AG04450 (cell line): Measurements from ENCODE around the gene FHIT. TPM values are rescaled to one million over a fixed set of nuclear protein-coding genes. Genes with fewer than 3 reads are reported as not detected.

ENCODE experiments used
- CTCF ChIA-PET: fragments of 300-600, 350-600 bp; formaldehyde crosslinking; extraction: SDS; loops from one replicate; lab custom pipeline; 2022; ENCODE audit warnings: antibody characterized with exemption, inconsistent platforms; lab: Charles Lee
- POLR2A ChIA-PET: fragments of 350-600 bp; formaldehyde crosslinking; extraction: SDS; loops from one replicate; lab custom pipeline; 2021; ENCODE audit warnings: antibody characterized with exemption, inconsistent platforms; lab: Yijun Ruan, JAX
- DNase-seq: peaks from one replicate; pipeline ENCODE4 v3.0.0-alpha.2; 2011; ENCODE audit warnings: low read depth, low spot score
- H3K27ac ChIP-seq: one replicate; pipeline ENCODE4 v1.5.1; 2012; ENCODE audit warnings: low read depth, low read length, control low read depth
- H3K27me3 ChIP-seq: one replicate; pipeline ENCODE4 v1.6.0; 2012; ENCODE audit warnings: low read length; ENCODE audit not compliant: control insufficient read depth, insufficient read depth
- H3K4me3 ChIP-seq: 2 replicates; pipeline ENCODE4 v1.5.1; 2011; ENCODE audit warnings: mild to moderate bottlenecking, low read depth, low read length, control low read depth
- H3K9me3 ChIP-seq: 2 replicates; pipeline ENCODE4 v1.5.1; 2012; ENCODE audit warnings: low read length; ENCODE audit not compliant: control insufficient read depth, insufficient read depth
- polyA plus RNA-seq: library from polyadenylated mRNA; depleted of rRNA; stranded (reverse); fragments of >200 nt; gene quantifications from 2 replicates; pipeline ENCODE4 v1.2.3, GENCODE V29; 2011
- TF ChIP-seq, protein P1 (sequence below): IDR thresholded peaks from 2 replicates; pipeline ENCODE4 v1.5.1; 2011; ENCODE audit warnings: low read depth, low read length, control low read depth, inconsistent platforms

The FHIT gene
- polyA plus RNA-seq, 1 experiment = 0.17 TPM

- H3K4me3 ChIP-seq = peak overlapping the region; percentile 58
- H3K9me3 ChIP-seq = peaks cover 3% of the 10 kb centered on the region; the same call in 1 of the 2 replicates
- peaks cover 3% of the 10 kb centered on the region for H3K27me3 ChIP-seq
- DNase-seq = no peak
- TF ChIP-seq, protein P1, sequence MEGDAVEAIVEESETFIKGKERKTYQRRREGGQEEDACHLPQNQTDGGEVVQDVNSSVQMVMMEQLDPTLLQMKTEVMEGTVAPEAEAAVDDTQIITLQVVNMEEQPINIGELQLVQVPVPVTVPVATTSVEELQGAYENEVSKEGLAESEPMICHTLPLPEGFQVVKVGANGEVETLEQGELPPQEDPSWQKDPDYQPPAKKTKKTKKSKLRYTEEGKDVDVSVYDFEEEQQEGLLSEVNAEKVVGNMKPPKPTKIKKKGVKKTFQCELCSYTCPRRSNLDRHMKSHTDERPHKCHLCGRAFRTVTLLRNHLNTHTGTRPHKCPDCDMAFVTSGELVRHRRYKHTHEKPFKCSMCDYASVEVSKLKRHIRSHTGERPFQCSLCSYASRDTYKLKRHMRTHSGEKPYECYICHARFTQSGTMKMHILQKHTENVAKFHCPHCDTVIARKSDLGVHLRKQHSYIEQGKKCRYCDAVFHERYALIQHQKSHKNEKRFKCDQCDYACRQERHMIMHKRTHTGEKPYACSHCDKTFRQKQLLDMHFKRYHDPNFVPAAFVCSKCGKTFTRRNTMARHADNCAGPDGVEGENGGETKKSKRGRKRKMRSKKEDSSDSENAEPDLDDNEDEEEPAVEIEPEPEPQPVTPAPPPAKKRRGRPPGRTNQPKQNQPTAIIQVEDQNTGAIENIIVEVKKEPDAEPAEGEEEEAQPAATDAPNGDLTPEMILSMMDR = no peak
- CTCF ChIA-PET = no interaction called here
- POLR2A ChIA-PET = no interaction called here
- no peak overlapping the region for H3K27ac ChIP-seq
These were observed 473 bp downstream of the FHIT start for GRCh38 chr3:61250784-61251173.

- peaks cover 3% of the 10 kb centered on the region; the same call in 1 of the 2 replicates for H3K9me3 ChIP-seq
- TF ChIP-seq, protein P1 = no peak
- ChIA-PET CTCF (no interaction called here), POLR2A (interaction anchor here (0.6 kb wide), 1 partner anchor 1136 kb away, joined by 5 read pairs; no protein-coding TSS in a partner anchor)
- no peak overlapping the region for H3K27ac ChIP-seq
- no peak for DNase-seq
- H3K4me3 ChIP-seq = no peak overlapping the region
- H3K27me3 ChIP-seq = peaks cover 6% of the 10 kb centered on the region
These were observed 2.8 kb downstream of the FHIT start for GRCh38 chr3:61248496-61248895.

- H3K27me3 ChIP-seq = peaks cover 6% of the 10 kb centered on the region
- TF ChIP-seq, protein P1 = no peak
- ChIA-PET CTCF (no interaction called here), POLR2A (no interaction called here)
- no peak for DNase-seq
- H3K4me3 ChIP-seq = no peak overlapping the region
- no peak overlapping the region for H3K27ac ChIP-seq
- peaks cover 3% of the 10 kb centered on the region; the same call in 1 of the 2 replicates for H3K9me3 ChIP-seq
These were observed 4.1 kb downstream of the FHIT start for GRCh38 chr3:61247191-61247590.

GRCh38 chr3:61239871-61240270 lies 11.4 kb downstream of the FHIT start:
- TF ChIP-seq, protein P1 = no peak
- POLR2A ChIA-PET = no interaction called here
- no peak for DNase-seq
- Histone ChIP-seq H3K9me3 (no peaks in the 10 kb centered on the region), H3K27me3 (peaks cover 3% of the 10 kb centered on the region), H3K4me3 (no peak overlapping the region), H3K27ac (no peak overlapping the region)
- CTCF ChIA-PET = no interaction called here

GRCh38 chr3:61237858-61238257 lies 13.4 kb downstream of the FHIT start:
- TF ChIP-seq, protein P1 = no peak
- POLR2A ChIA-PET = no interaction called here
- CTCF ChIA-PET = no interaction called here
- H3K27me3 ChIP-seq = no peaks in the 10 kb centered on the region
- no peaks in the 10 kb centered on the region for H3K9me3 ChIP-seq
- H3K27ac ChIP-seq = no peak overlapping the region
- no peak overlapping the region for H3K4me3 ChIP-seq
- no peak for DNase-seq
